GM19023 (cell line): ENCODE data around the gene GPN3.
"Not testable (repeated sequence)": the region's sequence is repeated elsewhere in the genome, so short reads cannot be mapped to it uniquely, and the experiment has no call there.

Source experiments
- ATAC-seq: cut with Tn5 transposase; IDR thresholded peaks from one replicate; pipeline ENCODE4 v1.9.1; 2021; ENCODE audit warnings: mild to moderate bottlenecking, moderate library complexity; ENCODE audit not compliant: unreplicated experiment

Gene GPN3

GRCh38 chr12:110449799-110450497 is 18.1 kb downstream of the GPN3 start, which contains the start of gene ARPC3:
Gene ARPC3, minus strand, starts transcription at chr12:110450337. Its CDS starts 77 bp downstream, at chr12:110450260.
- ATAC-seq = peak; percentile 87

- no peak for ATAC-seq
These were observed 23.6 kb downstream of the GPN3 start for GRCh38 chr12:110444455-110444854.

DNA sequence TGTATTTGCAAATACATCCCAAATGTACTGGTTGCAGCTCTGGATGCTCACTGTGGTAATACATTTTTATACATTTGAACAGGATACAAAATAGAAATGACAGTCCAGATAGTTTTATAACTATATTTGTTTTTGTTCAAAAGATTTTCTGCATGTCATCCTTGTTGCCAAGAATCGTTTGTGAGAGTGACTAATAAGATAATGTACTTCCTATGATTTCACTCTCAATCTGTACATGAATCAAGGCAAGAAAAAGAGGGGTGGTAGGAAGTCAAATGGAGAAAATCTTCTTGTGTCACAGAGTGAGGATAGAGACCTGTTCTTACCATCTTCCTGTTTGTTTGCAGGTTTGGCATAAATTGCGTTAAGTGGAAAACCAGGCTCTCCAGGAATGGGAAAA is 31.8 kb downstream of the GPN3 start:
- ATAC-seq = no peak

- no peak for ATAC-seq
These were observed 36.0 kb downstream of the GPN3 start for GRCh38 chr12:110431957-110432587.

DNA sequence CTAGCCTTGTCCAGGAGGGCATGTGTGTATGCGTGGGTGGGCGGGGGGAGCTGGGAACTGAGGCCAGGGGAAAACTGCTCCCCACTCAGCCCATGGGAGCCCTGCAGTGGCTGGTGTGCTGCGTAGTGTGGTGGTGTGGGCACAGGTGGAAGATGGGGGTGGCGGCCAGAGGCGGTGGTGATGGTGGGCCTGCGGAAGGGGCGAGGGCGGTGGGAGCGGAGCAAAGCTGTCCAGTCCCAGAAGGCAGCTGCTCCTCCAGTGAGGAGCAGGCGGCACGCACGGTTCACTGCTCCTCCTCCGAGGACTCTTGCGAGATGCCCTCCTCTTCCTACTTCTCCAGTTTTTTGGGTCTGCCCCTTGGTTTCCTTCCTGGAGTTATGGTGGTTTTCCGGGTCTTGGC is 38.4 kb downstream of the GPN3 start:
- ATAC-seq = not testable (repeated sequence)

DNA sequence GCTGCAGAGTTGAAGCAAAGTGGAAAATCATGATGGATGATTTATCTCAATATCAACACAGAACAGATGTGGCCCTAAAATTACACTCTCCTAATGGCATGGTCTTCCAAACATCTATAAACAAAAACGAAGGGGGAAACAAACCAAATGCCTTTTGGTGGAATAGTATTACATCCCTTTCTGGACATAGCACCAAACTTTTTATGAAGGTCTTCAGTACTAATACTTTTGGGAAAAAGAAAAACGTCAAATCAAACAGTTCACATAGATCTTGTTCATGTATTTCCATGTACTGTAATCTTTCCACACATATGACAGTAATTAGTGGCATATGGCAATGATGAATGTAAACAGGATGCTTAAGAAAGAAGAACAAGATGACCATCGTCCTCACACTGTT is 41.7 kb downstream of the GPN3 start:
- ATAC-seq = no peak

- no peak for ATAC-seq
These were observed 43.8 kb downstream of the GPN3 start for GRCh38 chr12:110424237-110424636.

DNA sequence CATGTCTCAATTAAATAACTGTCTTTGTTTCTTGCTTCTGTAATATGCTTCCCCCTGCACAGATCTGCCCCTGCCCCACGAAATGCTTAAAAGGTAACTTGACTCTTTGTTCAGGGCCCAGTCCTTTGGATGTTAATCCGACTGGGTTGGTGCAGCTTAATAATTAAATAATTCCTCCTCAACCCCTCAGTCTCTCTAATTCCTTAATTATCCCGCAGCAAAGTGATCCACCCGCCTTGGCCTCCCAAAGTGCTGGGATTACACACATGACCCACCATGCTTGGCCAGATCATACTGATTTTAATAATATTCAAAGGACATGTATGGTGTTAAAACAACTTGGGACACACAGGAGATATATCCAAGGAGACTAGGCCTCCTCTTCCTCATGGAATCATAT is 46.4 kb downstream of the GPN3 start:
- no peak for ATAC-seq

DNA sequence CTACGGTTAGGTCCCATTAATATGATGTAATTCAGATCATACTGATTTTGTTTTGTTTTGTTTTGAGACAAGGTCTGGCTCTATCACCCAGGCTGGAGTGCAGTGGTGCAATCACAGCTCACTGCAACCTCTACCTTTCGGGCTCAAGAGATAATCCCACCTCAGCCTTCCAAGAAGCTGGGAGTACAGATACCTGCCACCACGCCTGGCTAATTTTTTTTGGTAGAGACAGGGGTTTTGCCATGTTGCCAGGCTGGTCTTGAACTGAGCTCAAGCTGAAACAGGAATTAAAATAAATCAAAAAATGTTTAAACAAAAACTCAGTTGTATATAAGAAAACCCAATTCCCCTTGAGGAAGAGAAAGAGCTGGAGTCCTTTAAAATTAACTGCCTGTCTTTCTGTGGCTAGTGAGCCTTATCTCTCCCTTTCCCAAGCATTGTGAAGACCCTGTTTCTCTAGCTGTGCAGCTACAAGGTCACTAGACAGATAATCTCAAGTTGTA is 46.8 kb downstream of the GPN3 start:
- ATAC-seq = no peak

- ATAC-seq = not testable (repeated sequence)
These were observed 47.4 kb downstream of the GPN3 start for GRCh38 chr12:110420644-110421043.

GRCh38 chr12:110417113-110417512 is 50.9 kb downstream of the GPN3 start:
- ATAC-seq = not testable (repeated sequence)

DNA sequence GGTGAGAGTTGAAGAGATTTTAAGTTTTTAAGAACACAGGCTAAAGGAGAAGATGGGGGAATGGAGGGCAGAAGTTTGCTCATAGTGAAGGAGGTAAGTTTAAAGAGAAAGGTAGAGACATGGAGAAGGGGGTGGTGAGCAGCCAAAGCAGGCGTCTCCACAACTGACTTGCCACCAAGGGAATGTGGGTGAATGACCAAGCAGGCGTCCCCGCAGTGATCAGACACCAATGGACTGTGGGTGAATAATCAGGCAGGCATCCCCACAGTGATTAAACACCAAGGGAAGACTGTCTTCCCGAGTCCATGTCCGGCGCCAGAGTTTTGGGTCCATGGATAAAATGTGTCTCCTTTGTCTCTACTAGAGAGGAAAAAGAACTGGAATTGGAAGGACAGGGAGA is 58.0 kb downstream of the GPN3 start:
- not testable (repeated sequence) for ATAC-seq

DNA sequence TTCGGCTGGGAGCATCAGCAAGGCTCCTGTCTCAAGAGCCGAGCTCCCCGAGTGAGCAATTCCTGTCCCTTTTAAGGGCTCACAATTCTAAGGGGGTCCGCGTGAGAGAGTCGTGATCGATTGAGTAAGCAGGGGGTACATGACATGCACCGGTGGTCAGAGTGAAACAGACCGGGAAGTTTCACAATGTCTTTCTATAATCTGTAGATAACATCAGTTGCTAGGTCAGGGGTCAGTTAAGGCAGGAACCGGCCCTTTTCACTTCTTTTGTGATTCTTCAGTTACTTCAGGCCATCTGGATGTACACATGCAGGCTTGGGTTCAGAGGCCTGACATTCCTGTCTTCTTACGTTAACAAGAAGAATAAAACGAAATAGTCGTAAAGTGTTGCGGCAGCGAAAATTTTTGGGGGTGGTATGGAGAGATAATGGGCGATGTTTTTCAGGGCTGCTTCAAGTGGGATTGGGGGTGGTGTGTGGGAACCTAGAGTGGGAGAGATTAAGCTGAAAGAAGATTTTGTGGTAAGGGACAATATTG is 62.9 kb downstream of the GPN3 start:
- ATAC-seq = not testable (repeated sequence)

- no peak for ATAC-seq
These were observed 63.9 kb downstream of the GPN3 start for GRCh38 chr12:110403976-110404682.

- peak; percentile 68 for ATAC-seq
These were observed 64.7 kb downstream of the GPN3 start, which contains the start of gene ANAPC7 for GRCh38 chr12:110403146-110403975. Gene ANAPC7, minus strand, starts transcription at chr12:110403708. Its CDS starts 81 bp downstream, at chr12:110403627.
